HG02759 (cell line): ENCODE data around the gene ANKRD60.
A peak's percentile ranks its signal among the peaks of the same experiment; 100 is the strongest.

Source experiments
- ATAC-seq: cut with Tn5 transposase; IDR thresholded peaks from one replicate; pipeline ENCODE4 v1.9.1; 2021; ENCODE audit warnings: mild to moderate bottlenecking, moderate library complexity; ENCODE audit not compliant: unreplicated experiment

Gene ANKRD60

GRCh38 chr20:58245181-58245891, 16.9 kb upstream of the ANKRD60 start:
- ATAC-seq = no peak

GRCh38 chr20:58244517-58245030, 16.1 kb upstream of the ANKRD60 start:
- ATAC-seq = no peak

DNA sequence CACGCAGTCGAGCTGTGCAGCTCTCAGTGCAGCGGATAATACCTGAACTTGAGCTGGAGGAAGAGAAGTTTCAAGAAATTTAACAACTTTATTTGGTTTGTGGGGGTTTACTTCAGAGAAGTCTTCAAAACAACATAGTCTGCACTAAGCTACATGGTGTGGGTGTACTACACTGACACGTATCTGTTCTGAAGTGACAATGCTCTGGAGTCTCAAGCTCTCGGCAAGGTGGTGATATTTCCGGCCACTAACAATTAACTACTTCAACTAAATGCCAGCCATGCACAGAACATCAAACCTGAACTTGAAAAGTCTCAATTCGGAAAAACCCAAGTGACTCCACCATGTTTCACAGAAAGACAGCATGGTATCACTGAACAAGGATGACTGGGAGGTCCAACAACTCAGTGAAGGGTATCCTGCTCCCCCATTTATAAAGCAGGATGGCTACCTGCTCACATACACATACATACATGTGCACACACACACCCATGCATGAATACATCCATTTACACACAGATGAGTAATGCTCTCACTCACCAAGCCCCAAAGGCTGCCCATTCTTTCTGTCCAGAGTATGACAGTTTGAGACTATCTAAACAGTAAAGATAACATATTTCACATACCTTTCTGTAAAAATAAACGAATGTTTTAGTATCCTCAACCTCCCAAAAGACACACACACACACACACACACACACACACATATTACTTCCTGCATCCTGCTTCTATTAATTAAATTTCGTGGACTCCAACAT, 15.4 kb upstream of the ANKRD60 start:
- no peak for ATAC-seq

GRCh38 chr20:58242824-58243223, 14.4 kb upstream of the ANKRD60 start:
- no peak for ATAC-seq

DNA sequence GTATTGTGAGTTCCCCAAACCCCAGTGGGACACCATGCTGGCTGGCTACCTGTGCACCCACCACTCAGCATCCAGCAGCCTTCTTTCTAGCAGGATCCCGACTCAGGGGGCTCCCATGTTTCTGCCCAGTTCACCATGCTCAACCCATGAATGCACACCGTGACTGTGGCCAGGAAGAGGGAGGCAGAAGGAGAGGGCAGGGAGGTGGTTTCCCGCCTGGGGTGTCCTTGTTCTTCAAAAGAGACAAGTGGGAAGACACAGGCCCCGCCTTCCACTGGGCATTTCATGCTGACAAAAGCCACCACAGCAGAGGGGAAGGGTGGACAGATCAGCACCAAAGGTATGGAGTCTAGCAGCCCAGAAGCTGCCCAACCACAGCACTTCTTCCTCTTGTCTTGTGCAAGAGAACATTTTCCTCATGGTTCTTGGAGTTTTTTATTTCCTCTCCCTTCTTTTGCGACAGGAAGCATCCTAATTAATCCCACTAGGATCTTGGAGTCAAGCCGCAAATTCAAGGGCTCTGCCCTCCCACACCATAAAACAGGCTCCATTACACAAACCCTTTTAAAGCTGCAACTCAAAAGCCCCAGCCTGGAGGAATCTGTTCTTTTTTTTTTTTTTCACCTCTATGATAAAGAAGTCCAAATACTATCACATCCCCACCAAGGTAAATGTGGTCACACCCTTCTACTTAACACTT, 13.5 kb upstream of the ANKRD60 start:
- ATAC-seq = no peak

GRCh38 chr20:58240471-58240870, 12.0 kb upstream of the ANKRD60 start:
- ATAC-seq = no peak

- no peak for ATAC-seq
These were observed 10.8 kb upstream of the ANKRD60 start for GRCh38 chr20:58239216-58239615.

GRCh38 chr20:58238490-58238889, 10.0 kb upstream of the ANKRD60 start:
- no peak for ATAC-seq

DNA sequence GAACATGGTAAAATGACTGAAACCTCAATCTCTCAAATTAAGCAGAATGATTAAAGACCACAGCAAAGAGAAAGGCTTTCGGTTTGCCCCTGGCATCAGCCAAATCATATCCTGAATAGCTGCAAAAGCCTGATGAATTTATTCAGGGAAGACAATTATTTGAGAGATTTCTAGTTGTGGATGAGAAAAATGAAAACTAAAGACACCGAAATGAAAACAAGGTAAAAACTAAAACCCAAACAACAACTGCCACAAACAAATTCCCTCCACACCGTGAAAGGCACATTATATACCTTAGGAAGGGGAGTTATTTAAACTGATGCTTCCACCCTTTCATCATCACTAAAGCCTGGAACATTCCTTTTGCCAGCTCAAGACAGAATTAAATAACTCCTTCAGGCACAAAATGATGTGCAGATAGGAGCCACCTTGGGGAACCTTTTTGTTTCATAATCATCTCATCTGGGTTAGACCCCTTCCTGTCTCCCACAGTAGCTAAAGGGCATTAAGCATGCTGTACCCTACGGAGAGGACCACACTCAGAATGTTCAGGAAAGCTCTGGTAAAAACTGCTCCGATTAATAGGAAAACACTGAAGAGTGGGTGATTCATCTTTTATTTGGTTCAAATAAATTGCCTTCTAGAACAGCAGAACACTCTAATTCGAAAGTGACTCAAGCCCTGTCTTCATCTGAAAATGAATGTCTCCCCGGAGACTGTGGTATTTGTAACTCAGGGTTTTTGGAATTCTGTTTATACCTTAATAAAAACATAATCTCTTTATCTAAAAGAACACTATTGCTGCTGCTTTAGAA, 9.1 kb upstream of the ANKRD60 start:
- no peak for ATAC-seq

- peak; percentile 86 for ATAC-seq
These were observed 8.3 kb upstream of the ANKRD60 start for GRCh38 chr20:58236612-58237317.

- ATAC-seq = no peak
These were observed 6.6 kb upstream of the ANKRD60 start for GRCh38 chr20:58235010-58235409.

DNA sequence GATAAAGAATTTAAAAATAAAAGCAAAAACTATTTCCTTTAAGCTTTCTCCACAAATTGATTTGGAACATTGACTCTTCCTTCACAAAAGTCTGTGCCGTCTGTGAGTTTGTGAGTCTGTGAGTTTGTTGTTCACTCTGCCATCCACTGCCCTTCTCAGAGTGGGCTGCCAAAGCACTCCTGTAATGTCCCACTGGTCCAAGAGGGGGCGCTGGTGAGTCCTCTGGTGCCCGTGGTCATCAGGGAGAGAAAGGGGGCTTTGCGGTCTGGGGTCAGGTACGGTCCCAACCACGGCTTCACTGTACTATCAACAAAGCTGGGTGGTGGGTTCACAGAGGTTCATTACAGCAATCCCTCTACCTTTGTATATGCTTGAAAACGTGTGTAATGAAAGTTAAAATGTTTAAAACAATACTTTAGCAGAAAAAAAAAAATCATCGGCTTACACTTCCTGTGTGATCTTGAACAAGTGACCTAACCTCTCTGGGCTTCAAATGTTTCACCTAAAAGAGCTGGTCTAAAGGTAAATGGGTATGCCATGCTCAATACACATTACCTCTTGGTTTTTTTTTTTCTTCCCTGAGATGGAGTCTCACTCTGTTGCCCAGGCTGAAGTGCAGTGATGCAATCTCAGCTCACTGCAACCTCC, 5.6 kb upstream of the ANKRD60 start:
- ATAC-seq = no peak

GRCh38 chr20:58233393-58233792, 4.9 kb upstream of the ANKRD60 start:
- no peak for ATAC-seq

DNA sequence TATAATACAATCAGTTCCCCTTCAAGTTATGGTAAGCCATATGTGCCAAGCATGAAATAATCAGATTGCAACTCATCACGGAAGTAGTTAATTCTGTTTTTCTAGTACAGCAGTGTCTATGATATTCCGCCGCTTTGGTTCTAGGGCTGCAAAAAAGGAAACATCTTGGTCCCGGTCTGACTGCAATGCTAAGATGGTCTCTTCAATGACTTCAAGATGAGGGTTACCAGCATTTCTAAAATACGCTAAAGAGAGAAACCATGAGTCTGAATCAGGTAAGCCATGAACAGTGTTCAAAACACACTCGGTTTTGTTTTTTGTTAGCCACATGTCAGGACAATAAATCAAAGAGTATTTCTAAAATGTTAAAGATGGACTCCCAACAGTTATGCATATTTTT, 3.2 kb upstream of the ANKRD60 start:
- ATAC-seq = no peak

GRCh38 chr20:58229198-58229798, 845 bp upstream of the ANKRD60 start:
- no peak for ATAC-seq

- ATAC-seq = no peak
These were observed 360 bp downstream of the ANKRD60 start for GRCh38 chr20:58228103-58228483.

DNA sequence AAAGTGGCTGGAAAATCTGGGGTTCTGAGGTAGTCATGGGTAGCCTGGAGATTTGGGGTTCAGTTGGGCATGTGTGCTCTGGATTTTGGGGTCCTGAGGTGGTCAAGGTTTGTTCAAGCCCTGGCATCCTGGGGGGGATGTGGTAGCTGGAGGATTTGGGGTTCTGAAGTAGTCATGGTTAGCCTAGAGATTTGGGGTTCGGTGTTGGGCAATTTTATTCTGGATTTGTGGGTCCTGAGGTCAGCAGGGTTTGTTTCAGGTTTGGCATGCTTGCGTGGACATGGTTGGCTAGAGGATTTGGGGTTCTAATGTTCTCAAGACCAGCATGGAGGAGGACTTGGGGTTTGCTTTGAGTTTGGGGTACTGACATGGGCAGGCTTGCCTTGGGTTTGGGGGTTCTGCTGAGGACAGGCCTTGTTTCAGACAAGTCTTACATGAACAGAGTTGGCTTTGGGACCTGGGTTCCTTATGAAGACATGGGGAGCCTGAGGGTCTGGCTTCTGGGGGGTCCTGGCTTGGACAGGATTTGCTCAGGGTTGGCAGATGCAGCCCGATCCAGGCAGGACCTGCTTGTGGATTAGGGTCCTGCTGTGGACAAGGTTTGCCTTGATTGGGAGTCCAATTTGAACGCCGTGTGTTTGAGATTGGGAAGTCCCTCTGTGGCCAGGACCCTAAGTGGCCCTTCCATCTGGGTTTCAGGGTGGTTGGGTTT, 906 bp downstream of the ANKRD60 start:
- no peak for ATAC-seq

GRCh38 chr20:58225452-58226200, 2.8 kb downstream of the ANKRD60 start:
- no peak for ATAC-seq
